Sigmoid colon (tissue), 7 donors: ENCODE results near the gene TNFAIP2. TPM values are rescaled to one million over a fixed set of nuclear protein-coding genes. Genes with fewer than 3 reads are reported as not detected.

ENCODE experiments used
- DNase-seq: peaks from one replicate; pipeline ENCODE4 v3.0.0-alpha.2; 2019
- H3K27ac ChIP-seq, 4 donors: fragments of 200-600 bp; sonication (generic); one replicate each; pipeline ENCODE4 v1.5.1; 2016 to 2019; ENCODE audit warnings: mild to moderate bottlenecking in 1 of 4
- H3K27me3 ChIP-seq, 3 donors: fragments of 200-600 bp; sonication (generic); one replicate each; pipeline ENCODE4 v1.5.1; 2019; ENCODE audit warnings: mild to moderate bottlenecking in 1 of 3
- H3K36me3 ChIP-seq, 4 donors: fragments of 200-600 bp; sonication (generic); one replicate each; pipeline ENCODE4 v1.5.1; 2016 to 2019
- H3K4me1 ChIP-seq, 4 donors: fragments of 200-600 bp; sonication (generic); one replicate each; pipeline ENCODE4 v1.5.1; 2017 to 2019
- H3K4me3 ChIP-seq, 4 donors: fragments of 200-600 bp; sonication (generic); one replicate each; pipeline ENCODE4 v1.5.1; 2017 to 2019; ENCODE audit warnings: mild to moderate bottlenecking in 2 of 4, moderate library complexity in 1 of 4
- H3K9me3 ChIP-seq, 4 donors: fragments of 200-600 bp in 3 of 4; sonication (generic) in 3 of 4; one replicate each; pipeline versions ENCODE4 v1.5.1 to v1.6.1; 2013 to 2019
- EP300 ChIP-seq, 4 donors: sonication (generic); formaldehyde crosslinking; IDR thresholded peaks; one replicate each; pipeline ENCODE4 v1.6.1; 2017; ENCODE audit warnings: antibody characterized with exemption in 4 of 4
- POLR2A ChIP-seq, 2 donors: fragments of 450-650 bp; IDR thresholded peaks; one replicate each; pipeline ENCODE4 v1.6.1; 2016; ENCODE audit warnings: antibody characterized with exemption in 2 of 2, mild to moderate bottlenecking in 2 of 2, moderate library complexity in 2 of 2
- POLR2AphosphoS5 ChIP-seq, 4 donors: sonication (generic); formaldehyde crosslinking; IDR thresholded peaks; one replicate each; pipeline ENCODE4 v1.6.1; 2017; ENCODE audit warnings: antibody characterized with exemption in 4 of 4
- WGBS, 2 donors: extraction: QIAGEN DNeasy Blood & Tissue Kit; methylation state at CpG; one replicate each; pipeline ENCODE4 v1.1.7; 2013; 5-methylcytosine and 5-hydroxymethylcytosine counted together
- intact Hi-C: fragments of 100-400 bp; cut with DNase I; formaldehyde crosslinking; loops from one replicate; pipeline ENCODE4 v1.15.1; 2023
- polyA plus RNA-seq, 3 donors: library from polyadenylated mRNA; stranded (reverse); fragments of 200-250 nt; gene quantifications; one replicate each; pipeline ENCODE4 v1.2.3, GENCODE V29; 2013
- total RNA-seq, 4 donors: library from RNA; depleted of rRNA; stranded (reverse); fragments of >200 nt; gene quantifications; one replicate each; pipeline ENCODE4 v1.1.0, GENCODE V29; 2016
- TF ChIP-seq, protein P1 (sequence below), 4 experiments: fragments of 450-650 bp in 3 of 4; fragments of 200-600 bp in 1 of 4; IDR thresholded peaks; one replicate each; pipeline ENCODE4 v1.5.1; 2016 to 2019; ENCODE audit warnings: antibody characterized with exemption in 4 of 4, mild to moderate bottlenecking in 3 of 4, moderate library complexity in 2 of 4
- donor health status: healthy with polysubstance abuse.
- donor health status: Bipolar disorder and iron deficiency.
- donor health status: healthy.

The TNFAIP2 gene
- total and polyA plus RNA-seq, 7 donors, result 11.8 to 68.0 (median 33.5) TPM

GRCh38 chr14:103101257-103101962, 21.9 kb upstream of the TNFAIP2 start:
- intact Hi-C loops, result no loop called here
- H3K4me3 ChIP-seq, result no peak overlapping the region
- H3K36me3 ChIP-seq, result no peaks in the 10 kb centered on the region
- no peaks in the 10 kb centered on the region for H3K9me3 ChIP-seq
- DNase-seq, result no peak
- H3K4me1 ChIP-seq, result peaks cover 0 to 35% (median 30%) of the 10 kb centered on the region in 4 donors
- H3K27ac ChIP-seq, result no peak overlapping the region
- no peak for TF ChIP-seq POLR2A (IDR thresholded peaks at IDR 0.05)
- WGBS, 2 donors, result 90 to 96% methylated on average over 11 of the region's 11 CpGs
- H3K27me3 ChIP-seq, result peaks cover 32 to 54% (median 36%) of the 10 kb centered on the region in 3 donors

- no peak overlapping the region for H3K27ac ChIP-seq
- H3K9me3 ChIP-seq, result no peaks in the 10 kb centered on the region
- intact Hi-C loops, result no loop called here
- WGBS, 2 donors, result 56 to 87% methylated on average over 85 of the region's 85 CpGs
- H3K4me3 ChIP-seq, result peak overlapping the region in 3 of 4 donors; percentile 1 to 9 (median 2)
- H3K27me3 ChIP-seq, result peaks cover 32 to 54% (median 36%) of the 10 kb centered on the region in 3 donors
- H3K4me1 ChIP-seq, result peaks cover 0 to 35% (median 30%) of the 10 kb centered on the region in 4 donors
- TF ChIP-seq POLR2AphosphoS5 (IDR thresholded peaks at IDR 0.05), result no peak
- TF ChIP-seq, protein P1, sequence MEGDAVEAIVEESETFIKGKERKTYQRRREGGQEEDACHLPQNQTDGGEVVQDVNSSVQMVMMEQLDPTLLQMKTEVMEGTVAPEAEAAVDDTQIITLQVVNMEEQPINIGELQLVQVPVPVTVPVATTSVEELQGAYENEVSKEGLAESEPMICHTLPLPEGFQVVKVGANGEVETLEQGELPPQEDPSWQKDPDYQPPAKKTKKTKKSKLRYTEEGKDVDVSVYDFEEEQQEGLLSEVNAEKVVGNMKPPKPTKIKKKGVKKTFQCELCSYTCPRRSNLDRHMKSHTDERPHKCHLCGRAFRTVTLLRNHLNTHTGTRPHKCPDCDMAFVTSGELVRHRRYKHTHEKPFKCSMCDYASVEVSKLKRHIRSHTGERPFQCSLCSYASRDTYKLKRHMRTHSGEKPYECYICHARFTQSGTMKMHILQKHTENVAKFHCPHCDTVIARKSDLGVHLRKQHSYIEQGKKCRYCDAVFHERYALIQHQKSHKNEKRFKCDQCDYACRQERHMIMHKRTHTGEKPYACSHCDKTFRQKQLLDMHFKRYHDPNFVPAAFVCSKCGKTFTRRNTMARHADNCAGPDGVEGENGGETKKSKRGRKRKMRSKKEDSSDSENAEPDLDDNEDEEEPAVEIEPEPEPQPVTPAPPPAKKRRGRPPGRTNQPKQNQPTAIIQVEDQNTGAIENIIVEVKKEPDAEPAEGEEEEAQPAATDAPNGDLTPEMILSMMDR (IDR thresholded peaks at IDR 0.05), result no peak
- TF ChIP-seq POLR2A (IDR thresholded peaks at IDR 0.05), result no peak
- no peak for TF ChIP-seq EP300 (IDR thresholded peaks at IDR 0.05)
- H3K36me3 ChIP-seq, result no peaks in the 10 kb centered on the region
- DNase-seq, result no peak
These were observed 21.1 kb upstream of the TNFAIP2 start for GRCh38 chr14:103101963-103102688.

- peak overlapping the region in 1 of 4 donors; percentile 9 for H3K4me3 ChIP-seq
These were observed 20.5 kb upstream of the TNFAIP2 start for GRCh38 chr14:103102689-103103260.

DNA sequence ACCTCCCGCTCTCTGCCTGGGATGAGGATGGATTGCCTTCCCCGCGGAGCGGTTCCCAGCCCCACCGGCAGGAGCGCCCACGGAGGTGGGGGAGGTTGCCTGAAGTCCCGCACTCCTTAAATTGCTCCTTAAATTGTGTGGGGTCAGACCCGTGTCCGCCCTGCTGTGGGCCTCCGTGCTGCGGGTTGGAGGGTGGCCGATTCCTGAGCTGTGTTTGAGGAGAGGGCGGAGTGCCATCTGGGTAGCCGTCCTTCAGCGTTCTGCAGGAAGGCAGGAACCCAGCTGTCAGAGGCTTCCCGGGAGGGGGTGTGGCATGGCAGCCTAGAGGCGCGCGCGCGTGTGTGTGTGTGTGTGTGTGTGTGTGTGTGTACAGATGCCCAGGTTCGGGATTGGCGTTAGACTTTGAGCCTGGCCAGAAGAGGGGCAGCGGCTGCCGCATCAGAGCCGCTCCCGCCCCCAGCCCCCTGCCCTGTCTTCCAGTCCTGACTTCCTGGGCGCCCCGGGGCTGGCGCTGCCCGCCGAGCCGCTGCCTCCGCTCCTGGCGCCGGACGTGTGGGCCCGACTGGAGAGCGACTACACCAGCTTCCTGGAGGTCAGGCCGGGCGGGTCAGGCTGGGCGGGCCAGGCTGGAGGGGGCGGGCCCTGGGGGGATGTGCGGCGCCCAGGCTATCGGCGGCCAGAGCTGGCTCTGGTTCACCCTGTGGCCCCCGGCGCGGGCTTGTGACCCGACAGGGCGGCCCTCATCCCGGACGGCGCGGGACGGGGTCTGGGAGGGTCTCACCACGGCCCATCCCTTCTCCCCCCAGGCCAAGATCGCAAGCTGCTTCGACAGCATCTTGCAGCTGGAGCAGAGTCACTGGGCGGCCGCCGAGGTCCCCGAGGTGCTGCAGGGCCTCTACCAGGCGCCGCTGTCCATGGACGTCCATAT, 19.5 kb upstream of the TNFAIP2 start:
- Histone ChIP-seq H3K27me3 (peaks cover 32 to 54% (median 36%) of the 10 kb centered on the region in 3 donors), H3K36me3 (no peaks in the 10 kb centered on the region), H3K27ac (no peak overlapping the region), H3K9me3 (no peaks in the 10 kb centered on the region), H3K4me3 (peak overlapping the region in 1 of 4 donors; percentile 13), H3K4me1 (peaks cover 0 to 35% (median 30%) of the 10 kb centered on the region in 4 donors)
- 5 to 9% methylated on average over 68 of the region's 68 CpGs for WGBS, 2 donors
- intact Hi-C loops, result no loop called here
- TF ChIP-seq POLR2A (IDR thresholded peaks at IDR 0.05), result no peak
- TF ChIP-seq, protein P1 (IDR thresholded peaks at IDR 0.05), result no peak
- DNase-seq, result no peak

More at GRCh38 chr14:103102689-103103260, 20.5 kb upstream of the TNFAIP2 start:
- no peaks in the 10 kb centered on the region for H3K36me3 ChIP-seq
- no peak for DNase-seq
- H3K4me1 ChIP-seq, result peaks cover 0 to 35% (median 30%) of the 10 kb centered on the region in 4 donors
- no peak for TF ChIP-seq EP300 (IDR thresholded peaks at IDR 0.05)
- TF ChIP-seq, protein P1 (IDR thresholded peaks at IDR 0.05), result no peak
- TF ChIP-seq POLR2AphosphoS5 (IDR thresholded peaks at IDR 0.05), result no peak
- no peak for TF ChIP-seq POLR2A (IDR thresholded peaks at IDR 0.05)
- WGBS, 2 donors, result 57 to 86% methylated on average over 39 of the region's 39 CpGs
- H3K27me3 ChIP-seq, result peaks cover 32 to 54% (median 36%) of the 10 kb centered on the region in 3 donors
- no peaks in the 10 kb centered on the region for H3K9me3 ChIP-seq
- intact Hi-C loops, result no loop called here
- H3K27ac ChIP-seq, result no peak overlapping the region
